Melanocyte of skin (primary cell): Measurements from ENCODE around the gene RAB13. TPM values are rescaled to one million over a fixed set of nuclear protein-coding genes. Genes with fewer than 3 reads are reported as not detected.

Experiments used
- small RNA-seq, 2 donors: library from RNA; depleted of rRNA; stranded (forward); fragments of <200 nt; gene quantifications; one replicate each; pipeline ENCODE3, GENCODE V24; 2012
- total RNA-seq, 2 donors: library from RNA; depleted of rRNA; stranded (reverse); fragments of >200 nt; gene quantifications; 2 replicates each; pipeline ENCODE4 v1.2.3, GENCODE V29; 2012

Gene RAB13
- total RNA-seq = 10 to 100 TPM; 42.3 to 42.7 TPM

GRCh38 chr1:153985941-153986761 lies at the start of gene RAB13:
Gene RAB13 (minus strand): TSS chr1:153986339. CDS start chr1:153986236, 103 bp downstream.

GRCh38 chr1:153990468-153991150 lies 4.5 kb upstream of the RAB13 start, which contains the start of gene RPS27:
Gene RPS27 (plus strand): TSS chr1:153990762. CDS start chr1:153990797, 35 bp downstream.

GRCh38 chr1:153977250-153978240 lies 8.6 kb downstream of the RAB13 start, which contains the start of gene JTB:
Gene JTB (minus strand): TSS chr1:153977674. CDS start chr1:153977252, 422 bp downstream.

GRCh38 chr1:153967107-153967999 lies 18.8 kb downstream of the RAB13 start, which contains the start of gene CREB3L4:
Gene CREB3L4 (plus strand): TSS chr1:153967902. CDS start chr1:153968526, 624 bp downstream.

GRCh38 chr1:153963030-153963849 lies 22.9 kb downstream of the RAB13 start, which contains the start of gene SLC39A1:
Gene SLC39A1 (minus strand): TSS chr1:153963537. CDS start chr1:153962715, 822 bp downstream.

GRCh38 chr1:153958111-153958960 lies 27.8 kb downstream of the RAB13 start, which contains the start of gene CRTC2:
Gene CRTC2 (minus strand): TSS chr1:153958612. CDS start chr1:153958497, 115 bp downstream.

GRCh38 chr1:153946622-153947241 lies 39.4 kb downstream of the RAB13 start, which contains the start of gene DENND4B:
Gene DENND4B (minus strand): TSS chr1:153946718. CDS start chr1:153944374, 2,344 bp downstream.

Small RNA genes within 50 kb of the gene (small RNA-seq; reads per million reads assigned to genes)
- 0 to 0.06 reads per million in 2 donors for gene MIR6737

Other genes starting within 250 kb of the RAB13 start
- 10 to 100 TPM; 27.2 to 59.3 TPM for gene SLC27A3, start 210.9 kb downstream of the RAB13 start, total RNA-seq
- 10 to 100 TPM; 12.7 TPM for gene GATAD2B, start 63.4 kb downstream of the RAB13 start, total RNA-seq
- 10 to 100 TPM; 24.6 to 29.9 TPM for gene DENND4B, start 39.6 kb downstream of the RAB13 start, total RNA-seq
- gene CRTC2, start 27.7 kb downstream of the RAB13 start, total RNA-seq = 1 to 10 TPM; 7.9 to 9.0 TPM
- 100 to 1,000 TPM in 1 of 2 donors, 10 to 100 TPM in 1; 83.6 to 107 TPM for gene SLC39A1, start 22.8 kb downstream of the RAB13 start, total RNA-seq
- 1 to 10 TPM; 4.5 to 7.0 TPM for gene CREB3L4, start 18.4 kb downstream of the RAB13 start, total RNA-seq
- gene JTB, start 8.7 kb downstream of the RAB13 start, total RNA-seq = 100 to 1,000 TPM in 1 of 2 donors, 10 to 100 TPM in 1; 91.9 to 126 TPM
- 1,000 to 10,000 TPM in 1 of 2 donors, 100 to 1,000 TPM in 1; 738 to 1,166 TPM for gene RPS27, start 4.4 kb upstream of the RAB13 start, total RNA-seq
- under 1 TPM; under 0.01 TPM for gene NUP210L, start 168.7 kb upstream of the RAB13 start, total RNA-seq
- gene TPM3, start 205.8 kb upstream of the RAB13 start, total RNA-seq = 100 to 1,000 TPM; 413 to 623 TPM
- not detected for gene CFAP141, start 220.0 kb upstream of the RAB13 start, total RNA-seq
- 10 to 100 TPM; 93.6 to 94.3 TPM for gene UBAP2L, start 234.6 kb upstream of the RAB13 start, total RNA-seq